Suppressor macrophage (primary cell): ENCODE measurements around the gene BRINP2.

Experiments
- DNase-seq, 4 experiments: peaks; one replicate each; pipeline ENCODE4 v3.0.0-alpha.2; 2020 to 2022

BRINP2 gene

GRCh38 chr1:177227978-177228692 is 57.4 kb downstream of the BRINP2 start:
- DNase-seq = no peak

- DNase-seq = no peak
These were observed 57.9 kb downstream of the BRINP2 start for GRCh38 chr1:177228693-177229065.

- no peak for DNase-seq
These were observed 59.0 kb downstream of the BRINP2 start for GRCh38 chr1:177229781-177230180.

GRCh38 chr1:177230228-177231016 is 59.7 kb downstream of the BRINP2 start:
- DNase-seq = no peak

- DNase-seq = no peak
These were observed 64.6 kb downstream of the BRINP2 start for GRCh38 chr1:177235350-177235749.

GRCh38 chr1:177236962-177237361 is 66.2 kb downstream of the BRINP2 start:
- DNase-seq = no peak

GRCh38 chr1:177238967-177239366 is 68.2 kb downstream of the BRINP2 start:
- no peak for DNase-seq

GRCh38 chr1:177239792-177240191 is 69.0 kb downstream of the BRINP2 start:
- no peak for DNase-seq

- no peak for DNase-seq
These were observed 73.0 kb downstream of the BRINP2 start for GRCh38 chr1:177243773-177244172.

- DNase-seq = no peak
These were observed 76.2 kb downstream of the BRINP2 start for GRCh38 chr1:177246710-177247580.

GRCh38 chr1:177247623-177248176 is 76.9 kb downstream of the BRINP2 start:
- no peak for DNase-seq

- DNase-seq = no peak
These were observed 77.5 kb downstream of the BRINP2 start for GRCh38 chr1:177248258-177248657.

- DNase-seq = no peak
These were observed 78.5 kb downstream of the BRINP2 start for GRCh38 chr1:177249231-177249630.

GRCh38 chr1:177252877-177253276 is 82.1 kb downstream of the BRINP2 start:
- no peak for DNase-seq

GRCh38 chr1:177255411-177255810 is 84.7 kb downstream of the BRINP2 start:
- no peak for DNase-seq

- peak; percentile 15 to 49 (median 19) for DNase-seq
These were observed 85.7 kb downstream of the BRINP2 start for GRCh38 chr1:177256153-177257075.

- no peak for DNase-seq
These were observed 86.4 kb downstream of the BRINP2 start for GRCh38 chr1:177257128-177257527.

- DNase-seq = no peak
These were observed 86.8 kb downstream of the BRINP2 start for GRCh38 chr1:177257576-177257975.

GRCh38 chr1:177270863-177271262 is 100.1 kb downstream of the BRINP2 start:
- no peak for DNase-seq

GRCh38 chr1:177273141-177273540 is 102.4 kb downstream of the BRINP2 start:
- no peak for DNase-seq

- DNase-seq = no peak
These were observed 104.0 kb downstream of the BRINP2 start for GRCh38 chr1:177274687-177275211.
